Measurements from ENCODE around the gene FAM180B.

The FAM180B gene

DNA sequence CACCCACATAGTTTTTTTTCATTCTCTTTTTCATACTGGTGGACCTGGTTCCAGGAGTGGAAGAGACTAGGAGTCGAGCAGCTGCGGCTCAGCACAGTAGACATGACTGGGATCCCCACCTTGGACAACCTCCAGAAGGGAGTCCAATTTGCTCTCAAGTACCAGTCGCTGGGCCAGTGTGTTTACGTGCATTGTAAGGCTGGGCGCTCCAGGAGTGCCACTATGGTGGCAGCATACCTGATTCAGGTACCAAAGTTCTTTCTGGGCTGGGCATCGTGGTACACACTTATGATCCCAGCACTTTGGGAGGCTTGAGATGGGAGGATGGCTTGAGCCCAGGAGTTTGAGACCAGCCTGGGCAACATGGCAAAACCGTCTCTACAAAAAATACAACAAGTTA lies 16.8 kb upstream of the FAM180B start:
- no peak for DNase-seq

DNA sequence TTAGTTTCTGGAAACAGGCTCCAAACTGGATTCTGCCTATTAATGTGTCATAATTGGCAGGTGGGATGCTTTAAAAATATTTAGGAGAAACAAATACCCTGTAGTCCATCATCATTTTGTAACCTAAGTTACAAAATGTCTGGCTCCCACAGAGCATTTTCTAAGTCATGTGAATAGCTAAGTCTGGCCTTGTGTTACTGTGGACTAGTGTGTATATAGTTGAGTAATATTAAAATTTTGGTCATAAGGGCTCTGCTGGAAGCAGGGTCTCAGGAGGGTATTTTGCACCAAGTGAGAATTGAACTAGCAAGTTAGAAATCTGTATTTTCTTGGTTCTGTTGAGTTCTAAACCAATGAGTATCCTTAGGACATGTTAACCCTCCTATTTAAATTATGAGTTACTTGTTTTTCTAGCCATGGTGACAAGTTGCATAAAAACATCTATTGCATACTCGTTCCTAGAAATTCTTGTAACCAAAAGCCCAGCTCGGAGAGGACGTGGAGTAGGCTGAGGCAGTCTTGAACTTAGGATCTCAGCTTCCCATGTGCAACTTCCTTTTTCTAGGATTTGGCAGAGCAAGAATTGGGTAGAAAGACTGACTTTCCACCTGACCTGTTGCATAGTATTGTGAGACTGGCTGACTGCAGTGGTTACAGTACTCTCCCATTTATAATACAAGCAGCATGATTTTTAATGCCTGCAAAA lies 15.7 kb upstream of the FAM180B start:
- DNase-seq = no peak

DNA sequence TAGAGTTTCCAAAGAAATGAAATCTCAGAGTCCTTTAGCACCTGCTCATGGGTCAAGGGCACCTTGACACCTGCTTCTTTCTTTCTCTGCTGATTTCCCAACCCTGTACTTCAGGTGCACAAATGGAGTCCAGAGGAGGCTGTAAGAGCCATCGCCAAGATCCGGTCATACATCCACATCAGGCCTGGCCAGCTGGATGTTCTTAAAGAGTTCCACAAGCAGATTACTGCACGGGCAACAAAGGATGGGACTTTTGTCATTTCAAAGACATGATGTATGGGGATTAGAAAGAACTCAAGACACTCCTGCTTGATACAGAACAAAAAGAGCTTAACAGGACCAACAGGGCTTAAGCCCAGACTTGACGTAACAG lies 15.1 kb upstream of the FAM180B start:
- no peak for DNase-seq

DNA sequence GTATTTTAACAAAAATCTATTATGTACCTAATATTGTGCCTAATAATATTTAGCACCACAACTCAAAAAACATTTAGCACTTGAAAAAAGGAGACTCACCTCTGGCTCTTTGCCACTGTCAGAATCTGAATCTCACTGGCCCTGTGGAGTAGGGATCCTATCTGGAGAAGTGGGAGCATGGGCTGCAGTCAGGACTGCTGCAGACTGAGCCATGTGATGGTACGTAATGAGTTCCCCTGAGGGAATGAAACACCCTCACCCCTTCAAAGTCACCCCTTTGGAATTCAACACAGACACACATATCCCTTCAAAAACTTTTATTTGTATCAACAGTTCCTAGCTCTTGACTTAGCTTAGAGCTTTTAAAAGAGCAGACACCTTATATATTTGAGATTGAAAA lies 14.6 kb upstream of the FAM180B start:
- DNase-seq = no peak

DNA sequence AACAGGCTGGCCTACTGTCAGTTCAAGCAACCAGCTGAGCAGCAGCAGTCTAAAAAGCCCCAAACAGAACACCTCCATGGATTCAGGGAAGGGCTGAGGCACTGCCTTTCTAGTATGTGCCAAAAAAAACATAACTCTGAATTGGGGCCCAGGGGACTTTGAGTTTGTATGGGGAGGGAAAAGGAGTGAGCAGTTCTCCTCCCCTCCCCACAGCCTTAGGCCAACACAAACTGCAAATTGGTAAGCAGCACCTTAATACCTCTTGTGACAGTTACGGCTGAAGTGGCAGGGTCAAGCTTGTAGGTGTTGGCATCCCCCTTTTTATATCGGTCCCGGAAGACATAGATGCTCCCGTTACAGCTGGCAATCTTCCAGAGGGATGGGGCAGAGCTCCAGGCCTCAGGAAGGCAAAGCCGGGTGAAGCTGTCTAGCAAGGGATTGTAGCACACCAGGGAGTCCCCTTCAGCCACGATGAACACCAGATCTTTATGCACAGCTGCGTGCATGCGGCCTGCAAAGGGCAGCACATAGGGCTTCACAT lies 13.7 kb upstream of the FAM180B start:
- DNase-seq = no peak

DNA sequence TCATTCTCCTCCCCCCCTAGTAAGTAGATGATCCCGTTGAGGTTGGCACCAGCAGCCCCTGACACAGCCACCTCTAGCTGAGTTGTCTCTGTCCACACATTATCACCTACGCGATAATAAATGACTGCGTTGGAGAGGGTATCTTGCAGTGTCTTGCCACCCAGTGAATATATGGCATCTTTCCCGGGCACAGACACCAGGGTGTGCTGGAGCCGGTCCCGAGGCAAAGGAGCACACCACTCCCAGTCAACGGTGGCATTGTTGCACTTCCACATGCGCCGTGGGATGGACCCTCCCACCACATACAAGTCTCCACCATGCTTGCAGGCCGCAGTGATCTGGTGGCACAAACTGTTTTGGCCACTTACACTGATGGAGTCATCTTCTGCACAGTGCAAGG lies 13.2 kb upstream of the FAM180B start:
- no peak for DNase-seq

DNA sequence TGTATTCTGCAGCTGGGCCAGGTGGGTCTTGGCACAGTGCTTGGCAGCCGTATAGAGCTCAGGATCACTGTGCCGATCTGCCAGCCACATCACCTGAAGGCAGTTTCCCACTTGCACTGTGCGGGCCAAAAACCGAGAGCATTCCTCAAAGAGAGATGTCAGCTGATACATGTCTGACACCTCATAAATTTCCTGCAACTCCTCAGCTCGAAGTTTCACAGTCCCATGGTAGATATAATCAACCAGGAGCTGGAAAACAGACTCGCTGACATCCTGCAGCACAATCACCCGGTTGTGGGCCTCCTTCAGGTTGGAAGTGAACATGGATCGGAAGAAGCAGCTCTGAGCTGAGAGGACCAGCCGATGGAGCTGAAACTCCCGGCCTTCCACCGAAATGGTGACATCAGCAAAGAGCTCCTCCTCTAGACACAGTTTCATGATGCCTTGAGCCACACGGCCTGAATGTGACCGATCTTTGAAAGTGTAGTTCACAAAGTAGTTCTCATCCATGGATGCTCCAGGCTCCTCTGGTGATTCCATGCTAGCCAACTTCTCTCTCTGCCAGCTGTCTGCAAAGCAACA lies 8.9 kb upstream of the FAM180B start:
- no peak for DNase-seq

DNA sequence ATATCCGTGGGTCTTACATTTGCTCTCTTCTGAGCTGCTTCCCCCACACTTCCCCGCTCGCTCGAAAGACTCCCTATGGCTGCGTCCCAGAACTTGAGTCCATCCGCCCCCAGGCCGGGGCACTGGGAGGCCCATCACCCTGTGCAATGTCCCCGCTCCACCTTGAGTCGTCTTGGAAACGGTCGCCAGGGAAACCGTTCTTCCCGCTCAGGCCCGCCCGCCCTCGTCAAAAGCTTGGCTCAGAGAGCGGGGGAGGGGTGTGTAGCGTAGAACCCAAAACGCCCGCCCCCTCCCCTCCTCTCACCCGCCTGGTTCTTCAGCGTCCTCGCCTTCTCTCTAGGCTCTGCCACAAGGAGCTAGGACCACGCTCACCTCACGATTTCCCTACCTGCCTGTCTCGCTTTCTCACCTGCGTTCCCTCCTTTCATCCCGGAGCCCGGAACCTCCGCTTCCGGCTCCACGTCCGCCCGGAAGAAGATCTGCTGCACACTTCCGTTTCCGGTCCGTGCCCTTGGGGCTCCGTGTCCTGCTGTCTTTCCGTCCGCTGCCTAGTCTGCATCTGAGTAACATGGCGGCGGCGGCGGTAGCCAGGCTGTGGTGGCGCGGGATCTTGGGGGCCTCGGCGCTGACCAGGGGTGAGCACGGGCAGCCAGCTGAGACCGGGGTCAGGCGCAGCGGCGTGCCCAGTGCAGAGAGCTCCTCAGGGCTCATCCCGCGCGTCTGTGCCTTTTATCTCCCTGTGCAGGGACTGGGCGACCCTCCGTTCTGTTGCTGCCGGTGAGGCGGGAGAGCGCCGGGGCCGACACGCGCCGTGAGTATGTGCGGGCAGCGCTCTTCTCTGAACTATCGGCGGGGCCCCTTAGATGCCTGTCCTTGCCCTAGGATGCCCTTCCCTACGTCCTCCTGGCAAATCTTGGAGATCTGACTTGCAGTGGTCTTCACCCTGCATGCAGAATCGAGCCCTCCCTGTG lies 7.7 kb upstream of the FAM180B start, which contains the start of the genes KBTBD4 and NDUFS3:
KBTBD4 (minus strand) TSS at position 447 of the 971 bp plus-strand sequence; CDS start at position 428, 19 bp downstream.
NDUFS3 (plus strand) TSS at position 551 of the 971 bp plus-strand sequence; CDS start at position 569, 18 bp downstream.
- peak; percentile 84 for DNase-seq

DNA sequence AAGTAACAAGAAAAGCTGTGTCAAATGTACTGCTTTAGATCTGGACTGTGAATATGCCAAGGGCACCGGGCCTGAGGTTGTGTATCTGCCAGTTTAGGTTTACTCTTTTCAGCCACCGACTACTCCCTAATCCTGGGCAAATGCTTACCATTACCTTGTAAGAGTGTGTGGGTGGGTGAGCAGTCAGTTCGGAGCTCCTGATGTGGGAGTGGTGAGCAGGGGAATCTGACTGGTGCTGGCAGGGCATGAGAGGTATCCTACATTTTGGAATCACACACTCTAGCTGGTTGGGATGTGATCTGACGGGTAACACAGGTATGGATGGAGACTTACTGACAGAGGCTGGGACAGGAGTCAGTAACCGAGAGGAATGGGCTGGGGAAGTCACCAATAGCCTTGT lies 2.6 kb upstream of the FAM180B start:
- no peak for DNase-seq

DNA sequence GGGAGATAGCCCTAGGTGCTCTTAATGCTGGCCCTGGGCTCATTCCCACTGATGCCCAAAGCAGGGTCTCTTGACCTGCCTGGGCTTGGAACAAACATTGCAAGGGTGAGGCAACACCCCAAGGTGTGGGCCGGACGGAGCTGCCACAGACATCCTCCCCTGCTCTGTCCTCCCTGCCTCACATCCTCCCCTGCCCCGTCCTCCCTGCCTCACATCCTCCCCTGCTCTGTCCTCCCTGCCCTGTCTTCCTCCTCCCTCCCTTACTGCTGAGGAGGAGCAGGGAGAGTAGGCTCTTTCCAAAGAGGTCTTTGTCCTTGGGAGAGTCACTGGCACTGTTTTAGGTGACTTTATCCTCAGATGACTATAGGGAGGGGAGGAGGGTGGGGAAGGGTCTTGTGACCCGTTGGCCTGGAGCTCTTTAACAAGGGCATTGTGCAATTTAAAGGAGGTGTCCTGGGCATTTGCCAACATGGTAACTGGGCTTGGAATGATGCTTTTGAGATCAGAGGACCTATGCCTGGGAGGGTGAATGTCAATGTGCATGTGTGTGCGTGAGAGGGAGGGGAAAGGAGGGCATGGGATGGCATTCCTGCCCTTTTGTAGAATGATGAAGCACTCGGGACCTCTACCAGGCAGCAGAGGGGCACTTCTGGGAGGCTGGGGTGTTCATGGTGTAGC lies 700 bp downstream of the FAM180B start:
- DNase-seq = no peak

DNA sequence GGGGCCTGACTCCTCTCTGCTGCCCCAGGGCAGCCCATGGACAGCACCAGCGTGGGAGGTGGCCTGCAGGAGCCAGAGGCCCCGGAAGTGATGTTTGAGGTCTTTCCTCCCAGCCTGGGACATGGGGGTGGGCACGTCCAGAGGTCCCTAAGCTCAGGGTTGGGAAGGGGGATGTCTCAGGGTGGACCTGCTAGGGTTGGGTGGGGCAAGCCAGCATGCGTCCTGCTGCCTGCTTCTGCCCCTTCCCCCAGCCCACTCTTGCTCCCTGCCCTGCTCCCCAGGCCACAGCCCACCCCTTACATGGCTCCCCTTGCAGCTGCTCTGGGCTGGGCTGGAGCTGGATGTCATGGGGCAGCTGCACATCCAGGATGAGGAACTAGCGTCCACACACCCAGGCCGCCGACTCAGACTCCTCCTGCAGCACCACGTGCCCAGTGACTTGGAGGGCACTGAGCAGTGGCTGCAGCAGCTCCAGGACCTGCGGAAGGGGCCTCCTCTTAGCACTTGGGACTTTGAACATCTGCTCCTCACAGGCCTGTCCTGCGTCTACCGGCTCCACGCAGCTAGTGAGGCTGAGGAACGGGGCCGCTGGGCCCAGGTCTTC lies 1.3 kb downstream of the FAM180B start:
- no peak for DNase-seq

DNA sequence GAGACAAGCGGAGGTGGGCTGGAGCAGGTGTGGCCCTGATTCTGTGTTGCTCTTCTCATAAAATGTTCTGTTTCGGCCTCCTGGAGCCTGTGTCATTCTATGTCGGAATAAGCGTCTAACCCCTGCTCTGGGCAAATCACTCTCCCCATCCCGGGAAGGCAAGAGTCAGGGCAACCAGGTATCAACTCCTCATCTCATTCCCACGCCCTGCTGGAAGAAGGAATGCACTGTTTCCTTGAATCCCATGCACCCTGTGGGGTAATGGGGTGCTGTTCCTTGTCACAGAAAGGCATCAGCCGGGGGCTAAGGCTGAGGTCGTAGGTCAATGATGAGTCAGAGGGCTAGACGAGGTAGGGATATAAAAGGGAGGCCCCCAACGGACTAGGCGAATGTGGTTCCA lies 2.6 kb downstream of the FAM180B start:
- DNase-seq = no peak

DNA sequence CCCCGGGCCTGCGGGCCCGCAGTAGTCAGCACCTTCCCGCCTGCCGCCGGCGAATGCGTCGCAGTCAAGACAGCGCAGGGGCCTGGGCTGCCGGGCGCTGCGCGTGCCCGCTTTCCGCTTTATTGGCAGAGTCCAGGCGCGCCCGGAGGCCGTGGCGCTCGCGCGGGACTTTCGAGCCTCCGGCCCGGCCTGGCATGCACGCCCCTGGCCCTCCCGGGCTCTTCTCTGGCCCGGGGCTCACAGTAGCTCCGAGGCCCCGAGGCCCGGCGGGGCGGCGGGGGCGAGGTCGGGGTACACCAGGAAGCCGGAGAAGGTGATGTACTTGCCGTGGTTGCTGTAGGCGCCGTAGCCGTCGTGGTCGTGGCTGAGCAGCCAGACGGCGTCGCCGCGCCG lies 3.1 kb downstream of the FAM180B start:
- no peak for DNase-seq

DNA sequence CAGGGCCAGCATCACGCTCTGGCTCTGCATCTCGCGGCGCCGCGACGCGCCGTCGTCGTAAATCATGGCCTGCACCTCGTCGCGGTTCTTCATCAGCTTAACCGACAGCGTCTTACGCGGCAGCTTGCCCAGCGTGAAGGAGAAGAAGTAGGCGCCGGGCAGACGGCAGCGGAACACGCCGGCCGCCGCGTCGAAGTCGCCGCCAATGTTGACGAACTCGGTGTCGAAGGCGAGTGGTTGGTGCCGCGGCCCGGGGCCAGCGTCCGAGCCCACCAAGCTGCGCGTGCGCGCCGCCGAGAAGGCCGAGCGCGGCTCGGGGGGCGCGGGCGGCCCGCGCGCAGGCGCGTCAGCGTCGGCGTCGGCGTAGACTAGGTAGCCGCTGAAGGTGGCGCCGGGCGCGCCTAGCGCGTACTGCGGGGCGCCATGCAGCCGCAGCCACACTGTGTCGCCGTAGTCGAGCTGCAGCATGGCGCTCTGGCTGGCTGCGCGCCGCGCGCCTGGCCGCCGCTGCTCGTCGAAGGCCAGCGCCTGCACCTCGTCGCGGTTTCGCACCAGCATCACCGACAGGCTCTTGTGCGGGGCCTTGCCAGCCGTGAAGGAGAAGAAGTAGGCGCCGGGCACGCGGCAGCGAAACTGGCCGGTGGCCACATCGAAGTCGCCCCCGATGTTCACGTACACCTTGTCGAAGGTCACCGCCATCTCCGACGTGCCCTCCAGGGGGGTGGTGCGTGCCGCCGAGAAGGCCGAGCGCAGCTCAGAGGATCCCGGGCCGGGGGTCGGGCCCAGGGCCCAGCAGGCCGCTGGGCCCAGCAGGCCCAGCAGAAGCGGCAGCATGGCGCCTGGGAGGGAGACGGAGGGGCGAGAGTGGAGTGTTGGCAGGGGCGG lies 3.7 kb downstream of the FAM180B start:
- no peak for DNase-seq

DNA sequence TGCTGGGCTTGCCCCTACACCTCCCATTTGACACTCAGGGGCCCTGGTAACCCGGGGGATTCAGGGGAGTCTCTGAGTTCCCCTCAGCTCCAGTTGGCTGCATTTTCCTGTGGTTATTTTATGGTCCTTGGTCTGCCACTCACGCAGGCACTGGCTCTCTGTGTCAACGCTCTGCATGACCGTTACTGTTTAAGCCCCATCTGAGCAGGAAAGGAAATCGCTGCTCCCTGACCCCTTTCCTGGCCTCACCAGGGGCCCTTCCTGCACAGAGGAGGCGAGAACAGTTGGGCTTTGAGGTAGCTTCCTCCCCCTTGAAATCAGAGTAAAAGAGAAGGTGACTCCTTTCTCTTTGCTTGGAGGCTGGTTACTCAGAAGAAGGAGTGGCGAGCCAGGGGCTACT lies 5.3 kb downstream of the FAM180B start:
- DNase-seq = no peak

DNA sequence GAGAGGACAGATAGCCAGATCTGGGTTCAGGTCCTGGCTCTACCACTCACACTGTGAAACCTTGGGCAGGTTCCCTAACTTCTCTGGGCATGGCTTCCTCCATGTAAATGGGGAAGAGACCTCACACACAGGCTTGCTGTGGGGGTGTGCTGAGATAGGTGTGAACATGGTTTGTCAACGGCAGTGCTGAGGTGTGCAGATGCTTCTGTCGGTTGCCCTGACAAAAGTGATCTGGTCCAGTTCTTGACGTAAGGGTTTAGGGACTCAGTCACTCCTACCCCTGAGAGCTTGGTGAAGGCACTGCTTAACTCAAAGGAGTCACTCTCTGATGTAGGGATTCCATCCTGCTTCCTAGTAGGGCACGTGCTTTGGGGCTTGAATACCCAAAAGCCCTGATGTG lies 5.8 kb downstream of the FAM180B start:
- DNase-seq = no peak

DNA sequence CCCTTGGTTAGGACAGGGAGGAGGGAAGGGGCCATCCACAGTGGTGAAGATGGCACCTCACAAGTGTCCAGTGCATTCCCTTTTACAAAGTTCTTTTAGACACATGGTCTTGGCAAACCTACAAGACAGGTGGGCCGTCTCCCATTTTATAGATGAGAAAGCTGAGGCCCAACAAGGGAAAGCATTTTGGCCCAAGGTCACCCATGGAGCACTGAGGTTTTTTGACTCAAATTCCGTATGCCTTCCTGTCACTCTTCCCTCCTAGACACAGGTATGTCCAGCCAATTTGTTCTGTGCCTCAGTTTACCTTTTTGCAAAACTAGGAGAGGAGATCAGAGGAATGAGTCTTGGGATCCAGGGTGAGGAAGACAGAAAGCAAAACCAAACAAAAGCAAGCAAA lies 6.5 kb downstream of the FAM180B start:
- no peak for DNase-seq

DNA sequence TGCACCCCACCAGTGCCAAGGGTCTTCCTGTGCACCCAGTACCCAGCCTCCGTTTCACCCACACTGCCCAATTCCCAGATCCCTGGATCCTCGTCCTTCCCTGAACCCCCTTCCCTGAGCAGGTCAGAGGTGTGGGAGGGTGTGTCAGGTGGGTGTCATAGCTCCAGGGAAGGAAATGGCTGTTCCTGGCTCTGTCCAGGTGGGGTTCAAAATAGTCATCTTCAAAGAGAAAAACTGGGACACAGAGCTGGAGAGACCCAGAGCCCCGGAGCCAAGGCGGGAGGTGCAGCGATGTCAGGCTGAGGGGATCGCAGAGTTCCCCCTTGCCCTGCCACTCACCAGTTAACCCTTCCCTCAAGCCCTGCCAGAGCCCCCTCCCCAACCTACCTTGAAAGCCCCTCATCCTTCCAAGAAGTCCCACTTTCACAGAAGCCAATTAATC lies 7.0 kb downstream of the FAM180B start:
- DNase-seq = no peak

DNA sequence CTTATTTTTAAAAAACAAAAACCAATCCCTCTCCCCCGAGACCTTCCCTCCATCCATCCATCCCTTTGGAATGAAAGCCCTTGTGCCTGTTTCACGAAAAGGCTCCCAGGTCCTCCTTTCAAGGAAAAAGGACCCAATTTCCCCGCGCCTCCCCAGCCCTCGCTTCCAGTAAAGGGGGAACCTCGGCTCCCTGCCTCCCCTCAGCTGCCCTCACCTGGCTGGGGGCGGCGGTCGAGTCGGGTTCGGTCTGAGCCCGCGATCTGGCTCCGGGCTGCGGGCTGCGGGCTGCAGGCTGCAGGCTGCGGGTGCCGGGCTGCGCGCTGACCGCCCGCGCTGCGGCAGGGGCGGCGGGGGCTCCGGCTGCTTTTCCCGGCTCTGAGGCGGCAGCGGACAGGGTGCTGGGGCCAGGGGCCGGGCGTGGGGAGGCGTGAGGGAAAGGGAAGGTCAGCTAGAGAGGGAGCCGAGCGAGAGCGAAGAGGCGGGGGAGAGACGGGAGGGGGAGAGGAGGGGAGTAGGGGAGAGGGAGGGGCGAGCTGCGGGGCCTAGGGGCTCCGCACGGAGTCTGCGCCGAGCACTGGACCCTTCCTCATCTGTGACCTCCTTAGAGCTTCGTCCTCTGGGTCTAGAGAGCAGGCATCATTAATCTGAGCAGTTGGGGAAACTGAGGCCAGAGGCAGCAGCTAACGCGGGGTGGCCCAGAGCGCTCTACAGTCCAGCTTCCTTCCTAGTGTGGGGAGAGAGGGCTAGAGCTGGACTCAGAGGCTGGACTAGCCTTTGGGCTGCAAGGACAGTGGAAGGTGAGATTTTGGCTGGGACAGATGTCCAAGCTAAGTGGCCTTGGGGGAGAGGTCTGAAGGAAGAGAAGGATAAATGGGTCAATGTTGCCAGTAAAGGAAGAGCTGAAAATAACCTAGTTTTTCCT lies 7.7 kb downstream of the FAM180B start, which contains the start of gene C1QTNF4:
C1QTNF4 (minus strand) TSS at position 478 of the 922 bp plus-strand sequence. CDS start 3,601 bp downstream, outside the sequence.
- DNase-seq = no peak

DNA sequence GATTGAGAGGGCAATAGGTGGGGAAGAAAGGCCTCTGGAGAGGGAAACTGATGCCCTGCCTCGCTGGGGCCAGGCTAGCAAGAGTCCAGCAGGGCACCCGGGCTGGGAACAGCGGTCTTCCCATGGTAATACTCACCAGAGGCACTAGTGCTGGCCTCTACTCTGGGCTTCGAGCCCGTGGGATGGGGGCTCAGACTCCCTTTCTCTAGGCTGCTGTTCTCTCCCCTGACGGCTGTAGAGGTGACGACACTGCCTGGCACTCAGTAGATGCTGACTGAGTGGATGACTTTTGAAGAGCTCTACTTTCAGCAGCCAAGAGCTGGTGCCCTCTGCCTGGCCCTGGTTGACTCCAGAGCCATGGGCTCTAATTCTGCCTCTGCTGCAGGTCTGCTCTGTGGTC lies 8.6 kb downstream of the FAM180B start:
- DNase-seq = no peak
